SKM-1 treated with dmso at 0.1 percent for 144 hours (cell line): ENCODE data around the gene REPIN1.
A peak's percentile ranks its signal among the peaks of the same experiment; 100 is the strongest.

Experiments used
- DNase-seq: peaks from one replicate; lab custom pipeline; 2025; ENCODE audit not compliant: unreplicated experiment; lab: John Stamatoyannopoulos, UW

The REPIN1 gene

DNA sequence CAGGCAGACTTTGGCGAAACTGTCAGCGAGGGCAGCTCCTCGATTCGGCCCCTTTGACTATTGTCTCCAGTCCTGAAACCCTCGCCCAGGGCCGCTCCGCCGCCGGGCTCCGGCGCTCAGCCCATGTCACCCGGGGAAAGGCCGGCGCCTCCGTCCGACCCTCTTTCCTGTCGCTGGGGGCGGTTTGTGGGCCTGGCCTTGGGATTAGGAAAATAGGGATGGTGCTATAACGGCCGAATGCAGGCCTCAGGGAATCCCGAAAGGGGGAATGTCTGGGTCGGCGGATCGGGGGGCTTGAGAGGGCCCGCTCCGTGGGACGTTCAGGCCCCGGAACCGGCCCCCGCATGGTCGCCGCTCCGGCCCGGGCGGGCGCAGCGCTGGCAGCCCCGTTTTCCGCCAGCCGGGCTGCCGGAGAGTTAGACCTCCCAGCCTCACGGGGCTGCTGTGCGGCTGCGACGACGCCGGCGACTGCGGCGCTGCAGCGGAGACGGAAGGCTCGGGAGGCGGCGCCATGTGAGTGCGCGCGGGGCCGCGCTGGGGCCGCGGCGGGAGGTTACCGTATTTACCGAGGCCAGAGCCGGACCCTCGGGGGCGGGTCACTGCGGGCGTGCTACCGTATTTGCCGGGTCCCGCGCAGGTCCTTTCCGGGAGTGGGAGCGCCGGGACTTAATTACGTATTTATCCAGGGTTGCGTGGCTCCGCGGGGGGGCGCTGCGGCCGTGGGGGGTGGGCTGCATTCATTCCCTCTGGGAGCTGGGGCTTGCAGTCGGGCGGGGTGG lies 36.4 kb downstream of the REPIN1 start:
- DNase-seq, result peak; percentile 34

- DNase-seq, result no peak
Measured at GRCh38 chr7:150405584-150406311, 37.1 kb downstream of the REPIN1 start.

- no peak for DNase-seq
Measured at GRCh38 chr7:150406312-150406566, 37.6 kb downstream of the REPIN1 start.

DNA sequence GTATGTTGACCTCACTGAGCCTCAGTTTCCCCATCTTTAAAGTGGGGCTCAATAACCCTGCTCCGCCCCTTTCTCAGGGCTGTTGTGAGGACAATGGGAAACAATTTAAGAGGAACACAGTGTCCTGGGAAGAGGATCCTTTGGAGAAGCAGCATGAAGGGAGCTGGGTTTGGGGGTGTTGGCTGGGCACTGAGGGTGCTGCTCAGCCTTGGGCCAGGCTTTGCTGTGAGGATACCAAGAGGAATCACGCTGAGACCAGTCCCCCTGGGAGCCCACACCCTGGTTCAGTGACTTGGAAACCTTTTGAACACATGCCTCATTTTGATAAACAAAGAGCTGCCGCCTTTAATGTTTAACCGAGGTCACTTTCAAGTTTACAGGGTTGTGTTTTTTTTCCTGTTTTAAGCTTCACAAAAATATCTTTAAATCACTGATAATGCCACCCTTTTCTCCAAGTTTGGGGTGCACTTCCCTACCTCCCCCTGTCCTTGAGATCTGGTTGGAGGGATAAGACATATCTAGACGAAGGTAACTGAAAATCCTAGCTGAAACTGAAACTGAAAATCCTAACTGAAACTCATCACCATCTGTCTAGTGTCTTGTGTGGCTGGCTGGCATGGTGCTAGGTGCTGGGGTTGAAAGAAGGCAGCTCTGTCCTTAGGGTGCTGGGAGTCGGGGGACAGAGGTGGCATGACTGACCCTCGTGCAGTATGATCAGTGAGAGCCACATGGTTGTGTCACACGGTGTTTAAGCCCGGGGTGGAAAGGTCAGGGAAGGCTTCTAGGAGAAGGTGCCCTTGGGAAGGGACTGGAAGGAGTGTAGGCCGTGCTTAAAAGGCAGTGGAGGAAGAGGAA lies 38.2 kb downstream of the REPIN1 start:
- no peak for DNase-seq

GRCh38 chr7:150407588-150408392 lies 39.2 kb downstream of the REPIN1 start:
- no peak for DNase-seq

DNA sequence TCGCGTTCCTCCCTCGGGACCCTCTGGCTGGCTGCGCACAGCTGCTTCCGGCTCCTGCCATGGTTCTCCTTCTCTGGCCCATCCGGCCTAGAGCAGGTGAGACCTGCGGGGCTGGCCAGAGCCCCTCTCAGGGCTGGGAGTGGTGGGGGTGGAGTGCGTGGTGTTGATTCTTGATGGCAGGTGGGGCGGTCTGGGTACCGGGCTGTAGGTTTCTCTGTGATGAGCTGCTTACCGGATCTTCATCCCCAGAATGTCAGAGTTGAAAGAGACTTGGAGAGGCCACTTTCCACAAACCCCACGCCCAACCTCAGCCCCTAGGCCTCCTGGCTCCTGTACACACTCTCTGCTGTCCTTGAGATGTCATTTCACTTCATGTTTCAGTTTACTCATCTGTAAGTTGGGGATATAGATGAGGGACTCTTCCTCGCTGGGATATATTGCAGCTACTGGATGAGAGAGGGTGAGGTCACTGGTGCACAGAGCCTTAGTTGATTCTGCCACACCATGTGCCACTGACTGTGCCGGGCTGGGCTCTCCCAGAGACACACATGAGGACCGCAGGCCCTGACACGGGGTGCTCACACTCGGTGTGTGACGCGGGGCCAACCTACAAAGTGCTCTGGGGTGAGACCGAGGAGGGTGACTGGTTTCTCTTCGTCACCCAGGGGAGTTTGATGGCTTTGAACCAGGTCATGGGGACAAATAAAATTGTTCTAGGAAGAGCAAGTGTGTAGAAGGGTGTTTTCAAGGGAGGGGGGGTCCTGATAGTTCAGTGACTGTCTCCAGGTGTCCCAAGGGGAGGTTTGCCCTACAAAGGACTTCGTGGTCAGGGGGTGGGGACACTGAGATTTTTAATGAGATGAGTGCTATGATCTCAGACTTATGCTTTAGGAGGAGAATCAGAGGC lies 40.0 kb downstream of the REPIN1 start:
- no peak for DNase-seq

GRCh38 chr7:150409300-150410030 lies 40.8 kb downstream of the REPIN1 start:
- DNase-seq, result no peak

DNA sequence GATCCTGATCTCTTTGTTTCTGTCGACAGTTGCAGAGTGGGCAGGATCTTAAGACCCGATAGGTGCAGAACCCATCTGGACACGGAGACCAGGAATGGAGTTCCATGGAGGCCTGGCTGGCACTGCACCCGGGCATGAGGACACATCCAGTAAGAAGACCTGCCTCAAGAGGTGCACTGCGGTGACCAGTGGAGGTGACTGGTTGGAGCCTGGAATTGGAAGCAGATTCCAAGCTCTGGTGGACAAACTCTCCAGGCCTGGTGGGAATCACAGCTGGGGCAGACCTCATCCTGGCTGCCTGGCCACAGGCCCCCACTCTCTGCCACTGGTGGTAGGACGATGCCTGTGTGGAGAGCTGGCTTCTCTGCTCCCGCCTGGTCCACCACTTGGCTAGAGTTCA lies 41.5 kb downstream of the REPIN1 start:
- DNase-seq, result no peak

DNA sequence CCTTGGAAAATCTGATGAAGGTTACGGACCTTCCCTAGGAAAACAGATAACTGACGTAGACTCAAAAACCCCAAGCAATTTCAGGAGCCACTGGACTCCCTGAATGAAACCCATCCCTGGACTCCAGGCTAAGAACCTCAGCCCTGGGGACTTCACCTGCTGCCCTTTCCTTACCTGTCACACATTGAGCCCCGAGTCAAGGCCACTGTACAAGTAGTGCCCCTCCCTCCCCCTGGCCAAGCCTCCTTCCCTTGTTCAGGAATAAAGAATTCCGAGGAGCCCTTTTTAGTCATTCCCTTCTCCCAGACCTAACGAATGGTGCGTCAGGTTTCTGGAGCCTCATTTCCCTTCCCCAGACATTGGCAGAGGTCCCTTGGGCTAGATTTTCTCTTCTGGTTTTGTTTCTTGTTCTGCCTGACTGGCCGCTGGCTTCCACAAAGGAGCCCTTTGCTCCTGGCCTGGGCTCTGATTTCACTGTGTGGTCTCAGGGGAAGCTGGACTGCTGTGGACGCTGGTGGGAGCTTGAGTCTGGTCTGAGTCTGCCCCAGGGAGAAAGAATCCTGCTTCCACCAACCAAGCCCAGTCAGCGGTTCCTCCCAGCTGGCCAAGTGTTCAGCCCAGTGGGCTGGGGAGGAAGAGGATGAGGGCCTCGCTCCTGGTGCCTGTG lies 42.2 kb downstream of the REPIN1 start:
- no peak for DNase-seq

DNA sequence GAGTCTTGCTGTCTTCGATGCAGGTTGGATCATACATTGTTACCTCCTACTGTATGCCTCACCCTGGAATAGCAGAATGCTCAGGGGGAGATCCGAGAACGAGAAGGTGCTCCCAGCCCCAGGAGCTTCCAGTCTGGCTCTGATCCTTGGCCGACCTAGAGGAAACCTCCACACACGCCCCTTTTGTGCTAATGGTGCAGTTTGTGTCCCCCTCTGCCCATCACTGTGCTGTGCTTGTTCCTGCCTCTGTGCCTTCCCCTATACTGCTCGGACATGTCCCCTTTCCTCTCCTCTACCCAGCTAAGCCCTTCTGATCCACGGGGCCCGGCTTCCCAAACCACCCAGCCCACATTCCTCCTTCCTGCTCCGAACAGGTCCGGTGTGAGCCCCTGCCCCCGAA lies 43.0 kb downstream of the REPIN1 start:
- no peak for DNase-seq

DNA sequence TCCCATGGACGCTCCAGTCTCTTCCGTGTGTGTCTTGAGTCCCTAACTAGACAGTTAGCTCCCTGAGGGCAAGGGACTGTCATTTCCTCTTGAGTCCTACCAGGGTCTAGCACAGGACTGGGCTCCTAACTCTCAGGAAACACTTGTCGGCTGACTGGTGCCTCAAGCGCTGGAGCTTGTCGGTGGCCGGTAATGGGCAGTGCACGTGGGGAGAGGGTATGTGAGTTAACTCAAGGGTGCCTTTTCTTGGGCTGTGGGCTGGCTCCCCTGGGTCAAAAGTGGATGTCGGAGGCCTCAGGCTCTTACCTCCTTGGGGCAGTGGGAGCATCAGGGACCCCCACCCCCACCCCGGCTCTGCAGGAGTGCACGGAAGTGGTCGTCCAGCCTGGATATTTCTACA lies 43.4 kb downstream of the REPIN1 start:
- no peak for DNase-seq

GRCh38 chr7:150412518-150413488 lies 44.2 kb downstream of the REPIN1 start:
- DNase-seq, result no peak

- DNase-seq, result no peak
Measured at GRCh38 chr7:150413640-150414081, 45.0 kb downstream of the REPIN1 start.

- DNase-seq, result no peak
Measured at GRCh38 chr7:150415161-150416153, 46.8 kb downstream of the REPIN1 start.

DNA sequence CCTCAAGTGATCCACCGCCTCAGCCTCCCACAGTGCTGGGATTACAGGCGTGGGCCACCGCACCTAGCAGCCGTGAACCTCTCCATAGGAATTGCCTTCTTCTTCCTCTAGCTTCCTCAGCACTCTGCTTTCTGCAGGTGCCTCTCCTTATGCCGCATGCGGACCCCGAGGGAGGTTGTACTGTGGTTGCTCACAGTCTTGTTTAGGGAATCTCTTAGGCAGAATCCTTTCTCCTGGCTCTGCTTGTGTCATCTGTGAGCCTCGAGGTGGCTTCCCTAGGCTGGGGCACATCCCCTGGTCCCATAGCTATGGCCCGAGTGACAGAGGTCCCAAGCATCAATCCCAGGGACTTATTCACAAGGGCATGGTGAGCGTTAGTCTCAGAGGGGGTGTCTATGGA lies 48.6 kb downstream of the REPIN1 start:
- DNase-seq, result no peak

DNA sequence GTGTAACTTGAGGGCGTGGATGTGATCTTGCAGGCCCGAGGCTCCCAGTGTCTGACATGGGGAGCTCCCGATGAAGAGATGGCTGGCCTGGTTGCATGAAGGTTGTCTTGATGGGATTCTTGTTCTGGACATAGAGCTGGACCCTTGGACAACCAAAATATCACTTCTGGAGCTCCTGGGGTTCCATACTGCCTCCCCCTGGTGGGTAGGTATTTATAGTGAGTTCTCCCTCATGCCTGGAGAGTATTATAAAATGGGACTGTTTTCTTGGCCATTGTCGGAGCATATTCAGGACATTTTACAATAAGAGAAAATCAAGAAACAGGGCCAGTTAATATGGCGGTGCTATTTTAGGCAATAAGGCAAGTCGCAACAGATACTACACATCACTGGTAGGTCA lies 49.2 kb downstream of the REPIN1 start:
- no peak for DNase-seq
